Measurements from ENCODE around the gene RASSF5. TPM values are rescaled to one million over a fixed set of nuclear protein-coding genes. Genes with fewer than 3 reads are reported as not detected.

RASSF5 gene
- total RNA-seq, 1 donor from 2014 or later: 7.8 TPM

- H3K36me3 ChIP-seq: peaks cover 90% of the 10 kb centered on the region
- peaks cover 3% of the 10 kb centered on the region for H3K4me1 ChIP-seq
- no peaks in the 10 kb centered on the region for H3K27me3 ChIP-seq (ENCODE audit: low read depth)
- no peak overlapping the region for H3K27ac ChIP-seq (replicated peaks)
- no peak for TF ChIP-seq CTCF (IDR thresholded peaks at IDR 0.05; ENCODE audit: borderline replicate concordance)
- no peak for DNase-seq
- no peak overlapping the region for H3K4me3 ChIP-seq
- intact Hi-C loops (cut with micrococcal nuclease): no loop called here
- H3K9me3 ChIP-seq (replicated peaks): no peaks in the 10 kb centered on the region
These were observed 83.9 kb downstream of the RASSF5 start for GRCh38 chr1:206591226-206591625.

GRCh38 chr1:206591696-206592095 is 84.4 kb downstream of the RASSF5 start:
- H3K27ac ChIP-seq (replicated peaks): no peak overlapping the region

GRCh38 chr1:206593351-206593925 is 86.1 kb downstream of the RASSF5 start:
- DNase-seq: no peak
- no peaks in the 10 kb centered on the region for H3K27me3 ChIP-seq (ENCODE audit: low read depth)
- H3K9me3 ChIP-seq (replicated peaks): no peaks in the 10 kb centered on the region
- no peak overlapping the region for H3K27ac ChIP-seq (replicated peaks)
- intact Hi-C loops (cut with micrococcal nuclease): no loop called here
- TF ChIP-seq CTCF (IDR thresholded peaks at IDR 0.05; ENCODE audit: borderline replicate concordance): no peak
- H3K4me1 ChIP-seq: peaks cover 3% of the 10 kb centered on the region
- H3K36me3 ChIP-seq: peaks cover 91% of the 10 kb centered on the region
- H3K4me3 ChIP-seq: no peak overlapping the region

More at GRCh38 chr1:206591696-206592095, 84.4 kb downstream of the RASSF5 start:
- no peaks in the 10 kb centered on the region for H3K9me3 ChIP-seq (replicated peaks)
- intact Hi-C loops (cut with micrococcal nuclease): no loop called here
- peaks cover 90% of the 10 kb centered on the region for H3K36me3 ChIP-seq
- no peaks in the 10 kb centered on the region for H3K27me3 ChIP-seq (ENCODE audit: low read depth)
- TF ChIP-seq CTCF (IDR thresholded peaks at IDR 0.05; ENCODE audit: borderline replicate concordance): no peak
- H3K4me1 ChIP-seq: peaks cover 3% of the 10 kb centered on the region
- no peak overlapping the region for H3K4me3 ChIP-seq
- no peak for DNase-seq

- no peak for DNase-seq
- no peak overlapping the region for H3K27ac ChIP-seq (replicated peaks)
- H3K36me3 ChIP-seq: peaks cover 99% of the 10 kb centered on the region
These were observed 88.4 kb downstream of the RASSF5 start for GRCh38 chr1:206595581-206596318.

GRCh38 chr1:206596319-206596666 is 89.0 kb downstream of the RASSF5 start:
- TF ChIP-seq CTCF (IDR thresholded peaks at IDR 0.05; ENCODE audit: borderline replicate concordance): no peak
- intact Hi-C loops (cut with micrococcal nuclease): no loop called here
- no peak for DNase-seq
- no peaks in the 10 kb centered on the region for H3K4me1 ChIP-seq
- H3K27ac ChIP-seq (replicated peaks): no peak overlapping the region
- no peaks in the 10 kb centered on the region for H3K27me3 ChIP-seq (ENCODE audit: low read depth)
- H3K36me3 ChIP-seq: peaks cover 99% of the 10 kb centered on the region
- H3K9me3 ChIP-seq (replicated peaks): no peaks in the 10 kb centered on the region
- H3K4me3 ChIP-seq: no peak overlapping the region

More at GRCh38 chr1:206595581-206596318, 88.4 kb downstream of the RASSF5 start:
- no peak overlapping the region for H3K4me3 ChIP-seq
- TF ChIP-seq CTCF (IDR thresholded peaks at IDR 0.05; ENCODE audit: borderline replicate concordance): no peak
- intact Hi-C loops (cut with micrococcal nuclease): no loop called here
- H3K4me1 ChIP-seq: peaks cover under 1% of the 10 kb centered on the region
- H3K9me3 ChIP-seq (replicated peaks): no peaks in the 10 kb centered on the region
- H3K27me3 ChIP-seq (ENCODE audit: low read depth): no peaks in the 10 kb centered on the region

All from left ventricle myocardium inferior (tissue), 1 donor.